ENCODE data around the gene PGRMC2. TPM values are rescaled to one million over a fixed set of nuclear protein-coding genes. Genes with fewer than 3 reads are reported as not detected.

Gene PGRMC2
- polyA plus RNA-seq, 4 donors, result 47.3 to 116 (median 52.7) TPM

DNA sequence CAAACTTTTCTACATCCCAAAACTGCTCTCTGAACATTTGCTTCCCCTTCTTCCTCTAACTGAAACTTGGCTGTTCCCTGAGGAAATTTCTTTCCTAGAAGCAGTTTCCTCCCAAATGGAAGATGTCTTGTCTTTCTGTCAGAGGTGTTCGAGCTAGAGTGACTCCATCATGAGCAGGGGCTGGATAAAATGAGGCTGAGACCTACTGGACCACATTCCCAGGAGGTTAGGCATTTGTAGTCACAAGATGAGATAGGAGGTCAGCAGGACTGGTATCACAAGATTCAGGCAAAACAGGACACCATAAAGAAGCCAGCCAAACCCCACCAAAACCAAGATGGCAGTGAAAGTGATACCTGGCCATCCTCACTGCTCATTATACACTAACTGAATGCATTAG lies 35.8 kb upstream of the PGRMC2 start:
- Histone ChIP-seq H3K4me1 (ENCODE audit: control insufficient read depth in 3 of 3, insufficient read depth in 2 of 3, low read depth in 1 of 3, low read length in 2 of 3) (no peaks in the 10 kb centered on the region), H3K36me3 (ENCODE audit: control insufficient read depth in 3 of 3, insufficient read depth in 2 of 3, low read depth in 1 of 3, low read length in 3 of 3) (peaks cover 0 to 2% (median 2%) of the 10 kb centered on the region in 3 donors), H3K9me3 (ENCODE audit: control insufficient read depth in 2 of 2, insufficient read depth in 1 of 2, low read depth in 1 of 2, low read length in 1 of 2) (no peaks in the 10 kb centered on the region), H3K4me3 (ENCODE audit: low read depth in 1 of 3, low read length in 3 of 3) (no peak overlapping the region), H3K27ac (ENCODE audit: low read depth in 1 of 3, low read length in 2 of 3) (no peak overlapping the region), H3K27me3 (ENCODE audit: control insufficient read depth in 3 of 3, insufficient read depth in 3 of 3, low read length in 3 of 3) (no peaks in the 10 kb centered on the region)
- no peak for FAIRE-seq
- 72 to 82% (median 73%) methylated on average over 1 of the region's 1 CpG for WGBS, 3 donors
- no peak for DNase-seq

DNA sequence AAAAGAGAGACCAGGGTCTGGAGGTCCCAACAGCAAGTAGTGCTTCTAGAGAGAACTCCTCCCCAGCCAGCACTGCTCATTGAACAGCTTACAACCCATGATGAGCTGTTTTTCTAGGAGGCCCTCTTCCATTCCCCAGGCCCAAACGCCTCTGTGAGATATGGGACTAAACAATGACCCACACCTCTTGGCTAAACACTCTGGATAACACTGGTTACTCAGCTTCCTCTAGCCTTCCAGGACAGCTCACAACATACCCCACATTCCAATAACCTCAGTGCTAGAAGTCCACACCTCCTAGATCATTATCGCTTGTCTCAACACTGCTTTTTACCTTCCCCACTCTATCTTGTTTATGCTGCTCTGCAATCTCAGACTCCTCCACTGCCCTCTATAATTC lies 35.4 kb upstream of the PGRMC2 start:
- H3K27me3 ChIP-seq (ENCODE audit: control insufficient read depth in 3 of 3, insufficient read depth in 3 of 3, low read length in 3 of 3), result no peaks in the 10 kb centered on the region
- H3K27ac ChIP-seq (ENCODE audit: low read depth in 1 of 3, low read length in 2 of 3), result no peak overlapping the region
- no peak for DNase-seq
- no peak overlapping the region for H3K4me3 ChIP-seq (ENCODE audit: low read depth in 1 of 3, low read length in 3 of 3)
- no peaks in the 10 kb centered on the region for H3K9me3 ChIP-seq (ENCODE audit: control insufficient read depth in 2 of 2, insufficient read depth in 1 of 2, low read depth in 1 of 2, low read length in 1 of 2)
- no peaks in the 10 kb centered on the region for H3K4me1 ChIP-seq (ENCODE audit: control insufficient read depth in 3 of 3, insufficient read depth in 2 of 3, low read depth in 1 of 3, low read length in 2 of 3)
- WGBS, 3 donors, result 59 to 66% (median 63%) methylated on average over 2 of the region's 2 CpGs
- peaks cover 0 to 2% (median 2%) of the 10 kb centered on the region in 3 donors for H3K36me3 ChIP-seq (ENCODE audit: control insufficient read depth in 3 of 3, insufficient read depth in 2 of 3, low read depth in 1 of 3, low read length in 3 of 3)
- no peak for FAIRE-seq

DNA sequence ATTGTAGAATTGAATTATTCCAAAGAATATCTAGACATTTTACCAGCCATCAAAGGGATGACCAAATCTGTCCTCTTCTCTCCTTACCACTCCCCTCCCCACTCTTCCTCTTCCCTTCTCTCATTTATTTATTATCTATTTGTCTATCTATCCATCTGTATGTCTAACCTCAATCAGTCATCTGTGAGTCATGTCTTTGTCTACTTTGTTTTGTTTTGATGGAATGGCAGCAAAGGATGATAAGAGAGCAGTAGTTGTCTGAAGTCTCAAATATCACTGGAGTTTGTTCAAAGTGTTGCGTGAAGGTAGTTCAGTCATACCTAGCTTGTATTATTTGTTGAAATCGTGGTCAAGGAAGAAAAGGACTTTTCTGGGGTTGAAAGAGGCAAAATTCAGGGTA lies 34.7 kb upstream of the PGRMC2 start:
- DNase-seq (no peak), FAIRE-seq (no peak)
- Histone ChIP-seq H3K27me3 (ENCODE audit: control insufficient read depth in 3 of 3, insufficient read depth in 3 of 3, low read length in 3 of 3) (no peaks in the 10 kb centered on the region), H3K27ac (ENCODE audit: low read depth in 1 of 3, low read length in 2 of 3) (no peak overlapping the region), H3K4me1 (ENCODE audit: control insufficient read depth in 3 of 3, insufficient read depth in 2 of 3, low read depth in 1 of 3, low read length in 2 of 3) (no peaks in the 10 kb centered on the region), H3K9me3 (ENCODE audit: control insufficient read depth in 2 of 2, insufficient read depth in 1 of 2, low read depth in 1 of 2, low read length in 1 of 2) (no peaks in the 10 kb centered on the region), H3K36me3 (ENCODE audit: control insufficient read depth in 3 of 3, insufficient read depth in 2 of 3, low read depth in 1 of 3, low read length in 3 of 3) (peaks cover 0 to 2% (median 2%) of the 10 kb centered on the region in 3 donors), H3K4me3 (ENCODE audit: low read depth in 1 of 3, low read length in 3 of 3) (no peak overlapping the region)
- WGBS, 3 donors, result 64 to 84% (median 75%) methylated on average over 2 of the region's 2 CpGs

DNA sequence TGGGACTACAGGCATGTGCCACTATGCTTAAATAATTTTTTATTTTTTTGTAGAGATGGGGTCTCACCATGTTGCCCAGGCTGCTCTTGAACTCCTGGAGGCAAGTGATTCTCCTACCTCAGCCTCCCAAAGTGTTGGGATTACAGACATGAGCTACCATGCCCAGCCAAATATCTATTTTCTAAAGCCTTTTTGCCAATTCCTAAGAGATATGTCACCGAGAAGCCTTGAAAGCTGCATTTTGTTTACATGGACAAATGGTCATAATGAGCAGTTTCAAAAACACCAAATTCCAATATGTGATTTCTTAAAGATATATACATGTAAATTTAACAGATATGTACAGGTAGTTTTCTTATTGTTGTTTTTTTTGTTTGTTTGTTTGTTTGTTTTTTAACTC lies 33.0 kb upstream of the PGRMC2 start:
- Histone ChIP-seq H3K27me3 (ENCODE audit: control insufficient read depth in 3 of 3, insufficient read depth in 3 of 3, low read length in 3 of 3) (no peaks in the 10 kb centered on the region), H3K36me3 (ENCODE audit: control insufficient read depth in 3 of 3, insufficient read depth in 2 of 3, low read depth in 1 of 3, low read length in 3 of 3) (peaks cover 0 to 4% (median 2%) of the 10 kb centered on the region in 3 donors), H3K27ac (ENCODE audit: low read depth in 1 of 3, low read length in 2 of 3) (no peak overlapping the region), H3K4me1 (ENCODE audit: control insufficient read depth in 3 of 3, insufficient read depth in 2 of 3, low read depth in 1 of 3, low read length in 2 of 3) (peaks cover 0 to 6% (median 0%) of the 10 kb centered on the region in 3 donors), H3K4me3 (ENCODE audit: low read depth in 1 of 3, low read length in 3 of 3) (no peak overlapping the region), H3K9me3 (ENCODE audit: control insufficient read depth in 2 of 2, insufficient read depth in 1 of 2, low read depth in 1 of 2, low read length in 1 of 2) (no peaks in the 10 kb centered on the region)
- DNase-seq (no peak), FAIRE-seq (no peak)
- WGBS, 3 donors, result 79 to 90% (median 88%) methylated on average over 1 of the region's 1 CpG

DNA sequence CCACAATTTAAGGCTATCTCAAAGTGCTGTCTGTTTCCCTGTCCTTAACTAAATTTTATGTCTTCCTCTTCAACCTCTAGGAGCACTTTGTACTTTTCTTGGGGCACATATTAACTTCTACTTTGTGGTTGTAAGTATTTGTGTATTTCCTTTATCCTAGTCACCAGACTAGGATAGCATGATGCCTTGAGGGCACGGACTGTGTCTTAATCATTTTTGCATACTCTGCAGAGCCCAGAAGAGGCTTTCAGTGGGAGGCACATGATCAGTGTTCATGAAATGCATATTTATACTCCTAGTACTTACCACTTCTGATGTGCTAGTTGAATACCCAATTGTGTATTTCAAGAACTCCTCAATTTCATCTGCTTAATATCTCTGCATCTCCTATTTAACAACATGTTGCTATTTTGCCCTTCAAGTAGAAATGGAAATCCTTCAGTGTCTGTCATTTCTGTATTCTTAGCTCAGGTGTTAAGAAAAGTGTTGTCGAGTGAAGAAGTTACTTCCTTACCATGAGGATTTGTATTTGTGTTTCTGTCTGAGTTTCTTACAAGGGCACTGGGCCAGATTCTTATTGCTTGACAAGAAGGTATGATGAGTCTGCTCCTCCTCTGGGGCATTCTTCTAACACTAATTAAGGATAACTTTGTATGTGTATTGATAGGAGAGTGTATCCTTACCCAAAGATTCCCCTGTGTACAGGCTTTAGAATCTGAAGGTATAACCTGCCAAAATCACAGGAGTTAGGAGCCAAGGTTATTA lies 28.3 kb upstream of the PGRMC2 start:
- DNase-seq (peak in 1 of 2 donors; percentile 48), FAIRE-seq (no peak)
- Histone ChIP-seq H3K4me3 (ENCODE audit: low read depth in 1 of 3, low read length in 3 of 3) (no peak overlapping the region), H3K27ac (ENCODE audit: low read depth in 1 of 3, low read length in 2 of 3) (peak overlapping the region in 1 of 3 donors; percentile 50), H3K36me3 (ENCODE audit: control insufficient read depth in 3 of 3, insufficient read depth in 2 of 3, low read depth in 1 of 3, low read length in 3 of 3) (peaks cover 0 to 2% (median 0%) of the 10 kb centered on the region in 3 donors), H3K9me3 (ENCODE audit: control insufficient read depth in 2 of 2, insufficient read depth in 1 of 2, low read depth in 1 of 2, low read length in 1 of 2) (no peaks in the 10 kb centered on the region), H3K4me1 (ENCODE audit: control insufficient read depth in 3 of 3, insufficient read depth in 2 of 3, low read depth in 1 of 3, low read length in 2 of 3) (peaks cover 0 to 17% (median 0%) of the 10 kb centered on the region in 3 donors), H3K27me3 (ENCODE audit: control insufficient read depth in 3 of 3, insufficient read depth in 3 of 3, low read length in 3 of 3) (no peaks in the 10 kb centered on the region)
- 90 to 94% (median 91%) methylated on average over 2 of the region's 2 CpGs for WGBS, 3 donors

DNA sequence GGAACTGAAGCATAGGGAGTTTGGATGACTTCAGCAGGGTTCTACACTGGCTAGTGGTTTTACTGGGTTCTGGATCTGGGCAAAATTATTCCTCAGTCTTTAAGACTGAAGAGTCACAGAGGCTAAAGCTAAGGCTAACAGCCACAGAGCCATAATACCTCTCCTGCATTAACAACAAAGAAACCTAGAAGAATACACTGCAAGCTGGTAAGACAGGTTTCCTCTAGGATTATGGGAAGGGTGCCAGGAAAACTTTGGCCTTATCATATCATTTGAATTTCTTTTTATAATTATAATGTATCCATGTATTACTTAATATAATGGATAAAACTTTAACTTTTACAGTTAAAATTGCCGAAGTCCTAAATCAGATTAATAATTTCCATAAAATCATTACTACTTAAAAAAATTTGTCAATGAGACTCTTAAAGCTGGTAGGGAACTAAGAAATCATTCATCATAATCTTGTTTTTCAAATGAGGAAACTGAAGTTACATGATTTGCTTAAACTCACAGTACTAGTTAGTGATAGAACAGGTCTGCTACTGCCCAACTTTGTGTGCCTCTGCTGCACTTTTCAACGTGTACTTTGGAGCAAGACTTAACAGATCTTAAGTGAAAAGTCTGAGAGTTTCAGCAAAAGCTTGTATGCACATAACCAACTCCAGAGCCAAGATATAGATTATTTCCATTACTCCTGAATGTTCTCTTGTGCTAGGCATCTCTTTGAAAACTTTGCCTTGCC lies 24.2 kb upstream of the PGRMC2 start:
- peaks cover 0 to 47% (median 7%) of the 10 kb centered on the region in 3 donors for H3K4me1 ChIP-seq (ENCODE audit: control insufficient read depth in 3 of 3, insufficient read depth in 2 of 3, low read depth in 1 of 3, low read length in 2 of 3)
- WGBS, 3 donors, result 15 to 58% (median 29%) methylated on average over 2 of the region's 2 CpGs
- no peak overlapping the region for H3K4me3 ChIP-seq (ENCODE audit: low read depth in 1 of 3, low read length in 3 of 3)

DNA sequence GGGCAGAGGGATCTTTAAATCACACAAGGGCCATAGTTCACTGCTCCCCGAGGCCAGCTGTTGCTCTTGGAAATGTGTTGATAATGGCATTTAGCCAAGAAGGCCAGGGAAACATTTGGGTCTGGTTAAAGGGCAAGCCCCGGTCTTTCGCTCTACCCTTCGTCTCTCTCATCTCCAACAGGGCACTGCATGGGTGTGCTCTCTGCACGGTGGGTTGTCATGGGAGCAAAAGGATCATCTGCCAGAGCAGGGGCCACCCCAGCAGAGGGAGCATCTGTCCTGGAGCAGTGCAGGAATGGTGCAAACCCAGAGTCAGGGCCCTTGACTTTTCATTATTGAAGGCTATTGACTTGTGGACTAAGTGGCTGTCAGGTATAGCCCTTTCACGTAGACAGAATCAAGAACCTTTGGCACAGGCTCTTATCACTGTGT lies 22.7 kb upstream of the PGRMC2 start:
- H3K9me3 ChIP-seq (ENCODE audit: control insufficient read depth in 2 of 2, insufficient read depth in 1 of 2, low read depth in 1 of 2, low read length in 1 of 2), result no peaks in the 10 kb centered on the region
- peaks cover 0 to 46% (median 9%) of the 10 kb centered on the region in 3 donors for H3K4me1 ChIP-seq (ENCODE audit: control insufficient read depth in 3 of 3, insufficient read depth in 2 of 3, low read depth in 1 of 3, low read length in 2 of 3)
- no peaks in the 10 kb centered on the region for H3K36me3 ChIP-seq (ENCODE audit: control insufficient read depth in 3 of 3, insufficient read depth in 2 of 3, low read depth in 1 of 3, low read length in 3 of 3)
- DNase-seq (peak; percentile 78 to 90), FAIRE-seq (no peak)
- peak overlapping the region in 1 of 3 donors; percentile 4 for H3K4me3 ChIP-seq (ENCODE audit: low read depth in 1 of 3, low read length in 3 of 3)
- H3K27ac ChIP-seq (ENCODE audit: low read depth in 1 of 3, low read length in 2 of 3), result peak overlapping the region; percentile 73 to 79 (median 75)
- no peaks in the 10 kb centered on the region for H3K27me3 ChIP-seq (ENCODE audit: control insufficient read depth in 3 of 3, insufficient read depth in 3 of 3, low read length in 3 of 3)
- 13 to 43% (median 40%) methylated on average over 6 of the region's 6 CpGs for WGBS, 3 donors

More for the DNA sequence above, 24.2 kb upstream of the PGRMC2 start:
- Histone ChIP-seq H3K27me3 (ENCODE audit: control insufficient read depth in 3 of 3, insufficient read depth in 3 of 3, low read length in 3 of 3) (no peaks in the 10 kb centered on the region), H3K27ac (ENCODE audit: low read depth in 1 of 3, low read length in 2 of 3) (peak overlapping the region; percentile 71 to 83 (median 79)), H3K36me3 (ENCODE audit: control insufficient read depth in 3 of 3, insufficient read depth in 2 of 3, low read depth in 1 of 3, low read length in 3 of 3) (peaks cover 0 to 2% (median 0%) of the 10 kb centered on the region in 3 donors), H3K9me3 (ENCODE audit: control insufficient read depth in 2 of 2, insufficient read depth in 1 of 2, low read depth in 1 of 2, low read length in 1 of 2) (no peaks in the 10 kb centered on the region)
- DNase-seq, result peak; percentile 60 to 88
- FAIRE-seq, result no peak

DNA sequence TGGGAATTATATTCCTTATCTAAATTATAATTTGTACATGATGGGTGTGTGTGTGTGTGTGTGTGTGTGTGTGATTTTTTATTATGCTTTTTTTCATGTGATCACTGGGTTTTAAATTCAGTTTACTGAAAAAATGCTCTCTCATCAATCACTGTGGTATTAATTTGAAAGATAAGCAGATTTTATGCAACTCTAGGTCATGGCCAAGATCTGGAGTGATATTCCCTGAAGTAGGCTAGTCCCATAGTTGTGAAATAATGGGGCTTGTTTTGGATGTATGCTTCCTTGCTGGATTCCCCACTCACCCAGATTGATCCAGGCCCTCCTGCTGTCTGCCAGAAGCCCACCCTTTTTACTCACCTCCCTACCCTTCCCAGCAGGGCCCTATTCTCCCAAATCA lies 22.0 kb upstream of the PGRMC2 start:
- peak overlapping the region; percentile 32 to 86 (median 79) for H3K27ac ChIP-seq (ENCODE audit: low read depth in 1 of 3, low read length in 2 of 3)
- H3K4me1 ChIP-seq (ENCODE audit: control insufficient read depth in 3 of 3, insufficient read depth in 2 of 3, low read depth in 1 of 3, low read length in 2 of 3), result peaks cover 0 to 46% (median 11%) of the 10 kb centered on the region in 3 donors
- FAIRE-seq, result no peak

More for the DNA sequence above, 22.0 kb upstream of the PGRMC2 start:
- DNase-seq, result peak in 1 of 2 donors; percentile 32
- Histone ChIP-seq H3K27me3 (ENCODE audit: control insufficient read depth in 3 of 3, insufficient read depth in 3 of 3, low read length in 3 of 3) (no peaks in the 10 kb centered on the region), H3K4me3 (ENCODE audit: low read depth in 1 of 3, low read length in 3 of 3) (no peak overlapping the region), H3K36me3 (ENCODE audit: control insufficient read depth in 3 of 3, insufficient read depth in 2 of 3, low read depth in 1 of 3, low read length in 3 of 3) (no peaks in the 10 kb centered on the region), H3K9me3 (ENCODE audit: control insufficient read depth in 2 of 2, insufficient read depth in 1 of 2, low read depth in 1 of 2, low read length in 1 of 2) (no peaks in the 10 kb centered on the region)

Data from small intestine (tissue), 7 donors.